Subcutaneous abdominal adipose tissue (tissue), 5 donors: ENCODE measurements around the gene KCNH2.

Experiments
- H3K27ac ChIP-seq: one replicate; pipeline ENCODE4 v1.7.0; 2013; ENCODE audit warnings: low read depth, mild to moderate bottlenecking, inconsistent platforms, low read length, moderate library complexity
- H3K27me3 ChIP-seq, 5 donors: one replicate each; pipeline ENCODE4 v1.7.0; 2013; ENCODE audit warnings: low read length in 5 of 5, inconsistent platforms in 1 of 5; ENCODE audit not compliant: control insufficient read depth in 5 of 5, insufficient read depth in 4 of 5
- H3K36me3 ChIP-seq, 5 donors: one replicate each; pipeline ENCODE4 v1.7.0; 2013; ENCODE audit warnings: low read length in 5 of 5; ENCODE audit not compliant: control insufficient read depth in 5 of 5, insufficient read depth in 5 of 5
- H3K4me1 ChIP-seq, 5 donors: one replicate each; pipeline ENCODE4 v1.7.0; 2013; ENCODE audit warnings: low read length in 5 of 5, mild to moderate bottlenecking in 3 of 5, moderate library complexity in 1 of 5; ENCODE audit not compliant: control insufficient read depth in 5 of 5, insufficient read depth in 5 of 5
- H3K4me3 ChIP-seq, 5 donors: one replicate each; pipeline ENCODE4 v1.7.0; 2013; ENCODE audit warnings: low read length in 5 of 5, low read depth in 1 of 5
- H3K9ac ChIP-seq, 5 donors: one replicate each; pipeline ENCODE4 v1.7.0; 2013; ENCODE audit warnings: low read length in 5 of 5, mild to moderate bottlenecking in 4 of 5, moderate library complexity in 3 of 5
- H3K9me3 ChIP-seq, 5 donors: one replicate each; pipeline ENCODE4 v1.7.0; 2013; ENCODE audit warnings: low read length in 5 of 5; ENCODE audit not compliant: control insufficient read depth in 5 of 5
- donor health status: healthy.
- donor health status: healthy.
- donor health status: healthy.
- donor health status: healthy.
- donor health status: healthy.

KCNH2 gene

GRCh38 chr7:151018421-151019129 lies 40.5 kb upstream of the KCNH2 start:
- peaks cover 0 to 6% (median 0%) of the 10 kb centered on the region in 5 donors for H3K36me3 ChIP-seq
- peak overlapping the region in 4 of 5 donors; percentile 27 to 57 (median 46) for H3K4me3 ChIP-seq
- peaks cover 0 to 29% (median 23%) of the 10 kb centered on the region in 5 donors for H3K4me1 ChIP-seq
- no peaks in the 10 kb centered on the region for H3K9me3 ChIP-seq
- H3K9ac ChIP-seq: no peak overlapping the region
- H3K27ac ChIP-seq: no peak overlapping the region
- H3K27me3 ChIP-seq: peaks cover 38 to 51% (median 43%) of the 10 kb centered on the region in 5 donors

DNA sequence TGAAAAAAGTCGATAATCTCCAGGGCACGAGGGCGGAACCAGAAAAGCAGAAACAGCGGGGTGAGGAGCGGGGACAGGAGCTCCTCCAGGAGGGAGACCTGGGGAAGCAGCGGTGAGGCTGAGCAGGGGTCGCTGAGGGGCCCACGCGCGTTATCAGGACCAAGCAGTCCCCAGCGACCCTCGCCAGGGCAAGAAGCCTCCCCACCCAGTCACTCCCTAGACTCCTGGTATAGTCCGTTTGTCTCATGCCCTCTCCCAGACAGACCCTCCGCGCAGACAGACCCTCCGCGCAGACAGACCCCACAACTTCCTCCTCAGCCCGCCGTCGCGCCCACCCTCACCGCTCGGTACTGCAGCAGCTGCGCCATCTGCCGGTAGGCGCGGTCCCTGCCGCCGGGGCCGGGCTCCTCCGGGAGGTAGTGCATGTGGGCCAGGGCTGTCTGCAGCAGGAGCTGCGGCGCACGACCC lies 39.9 kb upstream of the KCNH2 start:
- Histone ChIP-seq H3K36me3 (peaks cover 0 to 10% (median 0%) of the 10 kb centered on the region in 5 donors), H3K4me1 (peaks cover 0 to 33% (median 28%) of the 10 kb centered on the region in 5 donors), H3K27me3 (peaks cover 37 to 50% (median 40%) of the 10 kb centered on the region in 5 donors), H3K27ac (no peak overlapping the region), H3K4me3 (peak overlapping the region in 4 of 5 donors; percentile 27 to 57 (median 46)), H3K9me3 (no peaks in the 10 kb centered on the region), H3K9ac (no peak overlapping the region)

GRCh38 chr7:151017370-151017952 lies 39.3 kb upstream of the KCNH2 start:
- Histone ChIP-seq H3K27ac (no peak overlapping the region), H3K4me1 (peaks cover 0 to 38% (median 33%) of the 10 kb centered on the region in 5 donors), H3K36me3 (peaks cover 0 to 11% (median 0%) of the 10 kb centered on the region in 5 donors), H3K4me3 (no peak overlapping the region), H3K9ac (no peak overlapping the region), H3K27me3 (peaks cover 37 to 55% (median 45%) of the 10 kb centered on the region in 5 donors), H3K9me3 (no peaks in the 10 kb centered on the region)

DNA sequence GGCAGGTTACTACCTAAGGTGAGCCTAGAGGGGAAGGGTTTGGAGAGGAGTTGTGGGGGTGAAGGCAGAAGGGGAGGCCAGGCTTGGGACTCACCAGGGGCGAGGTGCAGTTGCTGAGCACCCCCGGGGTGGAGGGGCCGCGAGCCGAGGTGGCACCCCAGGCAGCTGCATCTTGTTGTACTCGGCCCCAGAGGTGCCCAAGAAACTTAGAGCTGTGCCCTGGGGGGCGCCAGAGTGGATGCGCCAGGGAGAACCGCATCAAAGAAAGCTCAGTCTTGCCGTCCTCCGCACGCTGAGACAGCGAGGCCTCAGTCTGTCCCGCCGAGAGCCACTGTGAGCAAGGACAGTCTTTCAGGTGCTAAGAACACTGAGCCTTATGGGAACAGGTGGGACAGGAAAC lies 38.8 kb upstream of the KCNH2 start:
- no peaks in the 10 kb centered on the region for H3K9me3 ChIP-seq
- H3K36me3 ChIP-seq: peaks cover 0 to 11% (median 0%) of the 10 kb centered on the region in 5 donors
- H3K4me1 ChIP-seq: peaks cover 3 to 44% (median 33%) of the 10 kb centered on the region in 5 donors
- H3K4me3 ChIP-seq: no peak overlapping the region
- no peak overlapping the region for H3K9ac ChIP-seq
- H3K27me3 ChIP-seq: peaks cover 37 to 55% (median 45%) of the 10 kb centered on the region in 5 donors
- no peak overlapping the region for H3K27ac ChIP-seq

- H3K9me3 ChIP-seq: no peaks in the 10 kb centered on the region
- peaks cover 0 to 11% (median 0%) of the 10 kb centered on the region in 5 donors for H3K36me3 ChIP-seq
- H3K4me1 ChIP-seq: peaks cover 3 to 47% (median 33%) of the 10 kb centered on the region in 5 donors
- H3K27me3 ChIP-seq: peaks cover 37 to 55% (median 44%) of the 10 kb centered on the region in 5 donors
- H3K9ac ChIP-seq: no peak overlapping the region
- no peak overlapping the region for H3K27ac ChIP-seq
- H3K4me3 ChIP-seq: no peak overlapping the region
Observed at GRCh38 chr7:151016505-151016904, 38.4 kb upstream of the KCNH2 start.

- Histone ChIP-seq H3K9me3 (no peaks in the 10 kb centered on the region), H3K36me3 (peaks cover 0 to 11% (median 0%) of the 10 kb centered on the region in 5 donors), H3K27ac (no peak overlapping the region), H3K27me3 (peaks cover 36 to 55% (median 43%) of the 10 kb centered on the region in 5 donors), H3K4me1 (peaks cover 3 to 49% (median 33%) of the 10 kb centered on the region in 5 donors), H3K9ac (no peak overlapping the region), H3K4me3 (no peak overlapping the region)
Observed at GRCh38 chr7:151015967-151016366, 37.8 kb upstream of the KCNH2 start.

DNA sequence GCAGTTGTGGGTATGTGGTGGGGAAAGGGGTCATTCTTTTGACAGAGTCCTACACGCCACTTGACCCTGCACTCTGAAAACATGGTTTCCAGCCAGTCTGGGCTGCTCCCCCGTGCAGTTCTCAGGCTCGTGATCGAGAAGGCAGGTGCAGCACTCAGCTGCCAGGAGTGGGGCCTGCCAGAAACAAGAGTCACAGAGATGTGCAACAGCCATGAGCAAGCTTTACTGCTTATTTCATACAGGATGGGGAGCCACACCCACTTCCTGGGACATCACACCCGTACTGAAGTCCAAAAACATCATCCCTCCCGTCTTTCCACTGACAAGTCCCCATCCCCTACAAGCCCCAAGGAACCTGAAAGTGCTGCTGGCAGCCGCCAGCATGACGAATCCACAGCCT lies 36.8 kb upstream of the KCNH2 start:
- H3K36me3 ChIP-seq: peaks cover 0 to 13% (median 0%) of the 10 kb centered on the region in 5 donors
- peaks cover 26 to 51% (median 45%) of the 10 kb centered on the region in 5 donors for H3K27me3 ChIP-seq
- no peaks in the 10 kb centered on the region for H3K9me3 ChIP-seq
- H3K9ac ChIP-seq: no peak overlapping the region
- H3K27ac ChIP-seq: no peak overlapping the region
- no peak overlapping the region for H3K4me3 ChIP-seq
- peaks cover 4 to 59% (median 42%) of the 10 kb centered on the region in 5 donors for H3K4me1 ChIP-seq

- Histone ChIP-seq H3K4me3 (peak overlapping the region in 4 of 5 donors; percentile 11 to 60 (median 51)), H3K27ac (no peak overlapping the region), H3K9ac (peak overlapping the region in 2 of 5 donors; percentile 28 to 53), H3K9me3 (no peaks in the 10 kb centered on the region), H3K36me3 (peaks cover 0 to 13% (median 0%) of the 10 kb centered on the region in 5 donors), H3K4me1 (peaks cover 4 to 54% (median 40%) of the 10 kb centered on the region in 5 donors), H3K27me3 (peaks cover 18 to 44% (median 37%) of the 10 kb centered on the region in 5 donors)
Observed at GRCh38 chr7:151013733-151014497, 35.8 kb upstream of the KCNH2 start.

DNA sequence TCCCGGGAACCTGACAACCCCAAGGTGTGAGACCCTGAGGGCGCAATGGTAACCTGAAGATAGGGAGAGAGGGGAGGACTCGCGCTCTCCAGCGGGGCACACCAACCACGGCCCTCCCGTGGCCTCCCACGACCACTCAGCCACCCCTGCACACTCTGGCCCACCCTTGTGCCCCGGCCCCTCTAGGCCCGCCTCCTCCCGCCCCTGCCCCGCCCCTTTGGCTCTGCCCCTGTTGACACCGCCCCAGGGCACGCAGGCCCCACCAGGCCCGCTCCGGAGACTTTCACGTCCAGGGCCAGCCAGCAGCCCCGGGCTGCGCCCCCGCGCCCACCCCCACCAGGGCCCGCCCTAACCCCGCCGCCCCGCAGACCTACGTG lies 35.2 kb upstream of the KCNH2 start:
- H3K4me1 ChIP-seq: peaks cover 6 to 55% (median 40%) of the 10 kb centered on the region in 5 donors
- H3K27me3 ChIP-seq: peaks cover 16 to 39% (median 33%) of the 10 kb centered on the region in 5 donors
- no peaks in the 10 kb centered on the region for H3K9me3 ChIP-seq
- peak overlapping the region in 2 of 5 donors; percentile 44 to 60 for H3K4me3 ChIP-seq
- H3K9ac ChIP-seq: no peak overlapping the region
- H3K27ac ChIP-seq: no peak overlapping the region
- peaks cover 0 to 13% (median 0%) of the 10 kb centered on the region in 5 donors for H3K36me3 ChIP-seq
